Fibroblast of lung (primary cell): ENCODE data around the gene VPS51. TPM values are rescaled to one million over a fixed set of nuclear protein-coding genes. Genes with fewer than 3 reads are reported as not detected.
A peak's percentile ranks its signal among the peaks of the same experiment; 100 is the strongest.

Source experiments
- DNase-seq, 2 donors: peaks; one replicate each; pipeline versions ENCODE4 v3.0.0 to v3.0.0-alpha.2; 2010; ENCODE audit warnings: low read depth in 2 of 2
- H2AFZ ChIP-seq: 2 replicates; pipeline ENCODE4 v1.5.1; 2012; ENCODE audit warnings: low read length, control low read depth, inconsistent platforms
- H3K27ac ChIP-seq: 2 replicates; pipeline ENCODE4 v1.5.1; 2011; ENCODE audit warnings: low read length, control low read depth; ENCODE audit not compliant: insufficient read depth
- H3K27me3 ChIP-seq: 2 replicates; pipeline ENCODE4 v1.5.1; 2011; ENCODE audit warnings: mild to moderate bottlenecking, low read length; ENCODE audit not compliant: control insufficient read depth, insufficient read depth
- H3K36me3 ChIP-seq: 2 replicates; pipeline ENCODE4 v1.5.1; 2011; ENCODE audit warnings: low read length; ENCODE audit not compliant: control insufficient read depth, insufficient read depth
- H3K4me1 ChIP-seq: 2 replicates; pipeline ENCODE4 v1.5.1; 2011; ENCODE audit warnings: low read length; ENCODE audit not compliant: control insufficient read depth, insufficient read depth; ENCODE audit errors: extremely low read depth
- H3K4me2 ChIP-seq: 2 replicates; pipeline ENCODE4 v1.5.1; 2011; ENCODE audit warnings: low read length, control low read depth; ENCODE audit not compliant: insufficient read depth; ENCODE audit errors: extremely low read depth
- H3K4me3 ChIP-seq, 4 experiments: fragments of 200-600 bp in 1 of 4; sonication (generic) in 1 of 4; replicated peaks in 1 of 4; 2 replicates each; pipeline ENCODE4 v1.5.1; 2011 to 2016; ENCODE audit warnings: low read length in 4 of 4, low read depth in 3 of 4, mild to moderate bottlenecking in 3 of 4, control low read depth in 2 of 4, inconsistent platforms in 1 of 4, mixed read lengths in 1 of 4; ENCODE audit not compliant: insufficient read depth in 1 of 4; ENCODE audit errors: control extremely low read depth in 1 of 4
- H3K79me2 ChIP-seq: 2 replicates; pipeline ENCODE4 v1.5.1; 2012; ENCODE audit warnings: mild to moderate bottlenecking, low read length, inconsistent platforms; ENCODE audit not compliant: control insufficient read depth, insufficient read depth
- H3K9ac ChIP-seq: 2 replicates; pipeline ENCODE4 v1.5.1; 2011; ENCODE audit warnings: mild to moderate bottlenecking, low read length, control low read depth; ENCODE audit not compliant: insufficient read depth
- H3K9me3 ChIP-seq: 2 replicates; pipeline ENCODE4 v1.5.1; 2012; ENCODE audit warnings: low read depth, low read length; ENCODE audit not compliant: control insufficient read depth, insufficient read depth
- H4K20me1 ChIP-seq: 2 replicates; pipeline ENCODE4 v1.5.1; 2011; ENCODE audit warnings: low read length; ENCODE audit not compliant: control insufficient read depth, insufficient read depth; ENCODE audit errors: extremely low read depth
- CTCF ChIP-seq, 2 donors: IDR thresholded peaks in 1 of 2; conservative IDR thresholded peaks in 1 of 2; 1 replicate in 1 of 2; 2 replicates in 1 of 2; pipeline ENCODE4 v1.5.1; 2011 to 2012; ENCODE audit warnings: low read length in 2 of 2, control low read depth in 1 of 2, inconsistent platforms in 1 of 2, low read depth in 1 of 2, mild to moderate bottlenecking in 1 of 2
- EZH2 ChIP-seq: IDR thresholded peaks from 2 replicates; pipeline ENCODE4 v1.5.1; 2012; ENCODE audit warnings: low read length, control low read depth, mild to moderate bottlenecking; ENCODE audit errors: missing control alignments
- polyA plus RNA-seq, 2 donors: library from polyadenylated mRNA; depleted of rRNA in 1 of 2; stranded (reverse) in 1 of 2; unstranded in 1 of 2; fragments of >200 nt; gene quantifications; 2 replicates each; pipeline ENCODE4 v1.2.1, GENCODE V29; 2011 to 2012; ENCODE audit warnings: missing spikeins in 1 of 2
- total RNA-seq: library from RNA; depleted of rRNA; stranded (reverse); fragments of >200 nt; gene quantifications from 2 replicates; pipeline ENCODE4 v1.2.1, GENCODE V29; 2014

Gene VPS51
- total and polyA plus RNA-seq, 2 donors (not counting 1 experiment from before 2014, with no cell fraction given), result 22.0 to 144 TPM

GRCh38 chr11:65113361-65113756 is 17.3 kb downstream of the VPS51 start:
- Histone ChIP-seq H3K79me2 (peaks cover 13% of the 10 kb centered on the region), H3K27ac (no peak overlapping the region), H2AFZ (no peak overlapping the region), H4K20me1 (no peaks in the 10 kb centered on the region), H3K4me1 (peaks cover 19% of the 10 kb centered on the region), H3K9ac (no peak overlapping the region), H3K4me3 (peak overlapping the region; percentile 55 to 68 (median 62)), H3K27me3 (no peaks in the 10 kb centered on the region), H3K36me3 (peaks cover 13% of the 10 kb centered on the region), H3K9me3 (no peaks in the 10 kb centered on the region), H3K4me2 (peak overlapping the region; percentile 96)
- no peak for TF ChIP-seq EZH2
- TF ChIP-seq CTCF (conservative IDR thresholded peaks at IDR 0.05 in 1 of 2, IDR thresholded peaks at IDR 0.05 in 1 of 2; ENCODE audit: low read depth in 1 of 2, low read length in 2 of 2), result no peak
- peak in 1 of 2 donors; percentile 24 for DNase-seq

- no peaks in the 10 kb centered on the region for H3K27me3 ChIP-seq
- H3K4me3 ChIP-seq, result peak overlapping the region in 1 of 4 experiments; percentile 68
- TF ChIP-seq CTCF (conservative IDR thresholded peaks at IDR 0.05 in 1 of 2, IDR thresholded peaks at IDR 0.05 in 1 of 2; ENCODE audit: low read depth in 1 of 2, low read length in 2 of 2) (no peak), EZH2 (no peak)
- peaks cover 19% of the 10 kb centered on the region for H3K4me1 ChIP-seq
- H3K4me2 ChIP-seq, result no peak overlapping the region
- no peak for DNase-seq
- H3K79me2 ChIP-seq, result peaks cover 13% of the 10 kb centered on the region
- no peak overlapping the region for H3K27ac ChIP-seq
- no peak overlapping the region for H2AFZ ChIP-seq
- no peak overlapping the region for H3K9ac ChIP-seq
- H4K20me1 ChIP-seq, result no peaks in the 10 kb centered on the region
- H3K9me3 ChIP-seq, result no peaks in the 10 kb centered on the region
- peaks cover 13% of the 10 kb centered on the region for H3K36me3 ChIP-seq
Observed at GRCh38 chr11:65113839-65114238, 17.8 kb downstream of the VPS51 start.

- H3K4me3 ChIP-seq, result no peak overlapping the region
- H3K4me2 ChIP-seq, result no peak overlapping the region
- TF ChIP-seq EZH2 (no peak), CTCF (conservative IDR thresholded peaks at IDR 0.05 in 1 of 2, IDR thresholded peaks at IDR 0.05 in 1 of 2; ENCODE audit: low read depth in 1 of 2, low read length in 2 of 2) (no peak)
- H3K27me3 ChIP-seq, result no peaks in the 10 kb centered on the region
- H3K9me3 ChIP-seq, result no peaks in the 10 kb centered on the region
- H4K20me1 ChIP-seq, result no peaks in the 10 kb centered on the region
- peaks cover 13% of the 10 kb centered on the region for H3K79me2 ChIP-seq
- H3K27ac ChIP-seq, result no peak overlapping the region
- DNase-seq, result no peak
- no peak overlapping the region for H2AFZ ChIP-seq
- no peak overlapping the region for H3K9ac ChIP-seq
- peaks cover 9% of the 10 kb centered on the region for H3K36me3 ChIP-seq
- H3K4me1 ChIP-seq, result peaks cover 19% of the 10 kb centered on the region
Observed at GRCh38 chr11:65114538-65115171, 18.6 kb downstream of the VPS51 start.
